Activated CD4-positive, CD25-positive, alpha-beta regulatory T cell treated with anti-CD3 and anti-CD28 coated beads, Interleukin-2, amount 50 U/mL, for 16 hours (primary cell): Measurements from ENCODE around the gene S100B.
"Not testable (repeated sequence)": the region's sequence is repeated elsewhere in the genome, so short reads cannot be mapped to it uniquely, and the experiment has no call there.

Source experiments
- DNase-seq: peaks from one replicate; pipeline ENCODE4 v3.0.0-alpha.2; 2020; ENCODE audit warnings: low read depth, low spot score

The S100B gene

DNA sequence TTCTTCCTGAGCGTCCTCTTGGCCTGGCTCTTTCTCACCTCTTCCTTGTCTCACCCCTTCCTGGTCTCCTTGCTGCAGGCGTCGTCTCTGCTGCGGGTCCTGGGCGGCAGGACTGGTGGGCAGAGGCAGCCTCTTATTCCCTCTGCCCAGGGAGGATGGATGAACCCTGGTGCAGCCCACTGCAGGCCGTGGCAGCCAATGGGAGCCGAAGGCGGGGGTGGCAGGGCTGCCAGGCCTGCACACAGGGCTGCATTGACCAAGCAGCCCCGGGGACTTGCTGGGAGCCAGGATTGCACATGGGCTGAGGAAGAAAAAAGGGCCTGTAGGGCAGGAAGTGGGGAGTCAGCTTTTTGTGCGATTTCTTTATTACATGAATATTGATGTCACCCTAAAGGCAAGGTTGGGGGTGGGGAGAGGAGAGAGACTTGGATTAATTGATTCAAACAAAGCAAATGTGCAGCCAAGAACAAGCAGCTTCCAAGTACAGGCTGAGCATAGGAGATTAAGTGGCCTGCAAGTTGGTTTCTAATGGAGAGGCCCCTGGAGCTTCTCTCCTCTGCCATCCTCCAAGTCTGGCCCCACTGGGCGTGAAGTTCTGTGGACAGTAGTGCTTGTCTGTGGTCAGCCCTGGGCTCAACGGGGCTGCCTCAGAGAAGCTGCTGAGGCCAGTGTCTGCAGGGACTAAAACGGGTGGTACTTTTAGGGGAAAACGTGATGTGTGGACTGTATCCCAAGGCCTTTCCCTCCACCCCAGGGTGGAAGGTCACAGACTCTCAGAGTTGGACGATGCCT is at the start of gene S100B:
TSS of gene S100B (minus strand) at position 108 of the 792 bp plus-strand sequence. CDS start 2,667 bp downstream, outside the sequence.
- no peak for DNase-seq

DNA sequence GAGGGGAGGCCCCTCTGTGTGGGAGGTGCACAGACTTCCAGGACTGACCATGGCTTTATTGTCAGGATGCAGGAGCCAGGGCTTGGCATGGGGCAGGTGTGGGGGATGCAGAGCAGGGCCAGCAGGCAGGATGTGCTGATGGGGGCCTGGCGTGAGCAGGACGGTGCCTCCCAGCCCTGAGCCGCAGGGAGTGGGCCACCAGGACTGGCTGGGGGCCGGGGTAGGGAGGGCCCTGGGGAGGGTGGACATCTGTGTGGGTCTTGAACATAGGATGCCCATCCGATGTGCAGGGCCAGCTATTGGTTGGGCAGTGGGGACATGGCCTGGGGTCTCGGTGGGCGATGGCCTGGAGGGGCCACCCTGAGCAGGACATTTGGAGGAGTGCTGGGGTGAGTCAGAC is 46.2 kb upstream of the S100B start:
- no peak for DNase-seq

DNA sequence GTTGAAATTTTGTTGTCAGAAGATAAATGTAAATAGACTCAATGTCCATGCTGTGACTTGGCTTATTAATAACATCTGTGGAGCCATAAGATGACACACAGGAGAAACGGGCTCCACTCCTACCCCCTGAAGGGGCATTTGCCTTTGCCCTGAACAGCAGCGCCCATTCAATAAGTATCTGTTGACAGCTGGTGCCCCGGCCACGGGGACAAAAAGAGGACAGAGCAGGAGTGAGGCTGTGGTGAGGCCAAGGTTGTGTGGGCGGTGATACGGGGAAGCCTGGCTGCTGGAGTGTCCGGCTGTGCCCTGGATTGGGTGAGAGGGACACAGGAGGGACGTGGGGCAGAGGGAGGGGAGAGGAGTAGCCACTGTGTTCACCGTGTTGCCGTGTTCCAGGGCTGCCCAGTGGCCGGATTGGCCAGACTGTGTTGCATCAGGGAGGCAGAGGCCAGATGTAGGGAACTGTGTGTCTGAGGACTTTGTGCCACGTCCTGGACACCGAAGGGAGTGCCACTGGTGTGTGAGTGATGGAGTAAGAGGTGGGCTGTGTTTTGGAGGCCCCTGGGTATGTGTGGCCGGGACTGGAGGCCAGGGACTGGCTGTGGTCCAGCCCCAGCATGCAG is 45.7 kb upstream of the S100B start:
- no peak for DNase-seq

DNA sequence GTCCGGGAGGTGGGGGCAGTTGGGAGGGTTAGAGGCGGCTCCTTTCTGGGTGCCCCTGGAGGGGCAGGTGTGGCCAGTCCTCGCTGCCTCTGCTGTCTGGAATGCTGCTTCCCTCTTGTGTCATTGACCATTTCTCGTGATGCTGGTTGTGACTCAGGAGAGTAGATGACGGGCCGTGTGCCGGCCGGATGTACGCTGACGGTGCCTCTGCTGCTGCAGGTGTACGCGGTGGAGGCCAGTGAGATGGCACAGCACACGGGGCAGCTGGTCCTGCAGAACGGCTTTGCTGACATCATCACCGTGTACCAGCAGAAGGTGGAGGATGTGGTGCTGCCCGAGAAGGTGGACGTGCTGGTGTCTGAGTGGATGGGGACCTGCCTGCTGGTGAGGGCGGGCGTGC is 44.5 kb upstream of the S100B start:
- DNase-seq = no peak

DNA sequence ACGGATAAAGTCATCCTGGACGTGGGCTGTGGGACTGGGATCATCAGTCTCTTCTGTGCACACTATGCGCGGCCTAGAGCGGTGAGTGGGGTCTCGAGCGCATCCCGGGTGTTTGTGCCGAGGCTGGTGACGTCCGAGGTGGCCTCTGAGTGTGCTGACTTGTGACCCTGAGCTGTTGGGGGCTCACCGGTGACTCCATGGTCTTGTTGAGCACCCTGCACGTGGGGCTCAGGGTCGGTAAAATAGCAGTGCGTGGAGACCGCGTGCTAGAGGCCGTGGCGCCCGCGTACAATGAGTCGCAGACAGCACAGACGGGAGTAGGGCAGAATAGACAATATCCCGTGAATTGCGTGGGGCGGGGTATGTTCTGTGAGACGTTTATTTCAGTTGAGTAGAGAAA is 43.7 kb upstream of the S100B start:
- DNase-seq = no peak

DNA sequence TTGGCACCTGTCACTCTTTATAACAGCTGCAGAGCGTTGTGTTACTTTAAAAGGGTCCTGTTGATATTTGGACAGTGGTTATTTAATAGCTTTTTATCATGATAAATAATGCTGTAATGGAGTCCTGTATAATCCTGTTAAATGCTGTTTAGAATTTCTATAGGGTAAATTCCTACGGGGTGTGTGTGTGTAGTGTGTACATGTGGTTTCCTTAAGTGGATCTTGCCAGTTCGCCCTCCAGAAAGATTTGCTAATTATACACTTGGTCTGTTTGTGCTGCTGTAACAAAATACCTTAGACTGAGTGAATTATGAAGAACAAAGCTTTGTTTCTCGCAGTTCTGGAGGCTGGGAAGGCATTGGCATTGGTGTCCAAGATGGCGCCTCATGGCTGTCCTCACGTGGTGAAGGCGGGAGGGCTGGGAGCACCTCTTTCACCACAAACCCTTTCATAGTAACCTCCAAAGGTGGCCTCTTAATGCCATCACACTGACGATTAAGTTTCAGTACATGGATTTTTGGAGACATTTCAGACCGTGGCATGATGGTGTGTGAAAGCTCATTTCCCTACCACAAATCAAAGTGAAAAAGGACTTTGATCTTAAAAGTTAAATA is 41.8 kb upstream of the S100B start:
- DNase-seq = no peak

DNA sequence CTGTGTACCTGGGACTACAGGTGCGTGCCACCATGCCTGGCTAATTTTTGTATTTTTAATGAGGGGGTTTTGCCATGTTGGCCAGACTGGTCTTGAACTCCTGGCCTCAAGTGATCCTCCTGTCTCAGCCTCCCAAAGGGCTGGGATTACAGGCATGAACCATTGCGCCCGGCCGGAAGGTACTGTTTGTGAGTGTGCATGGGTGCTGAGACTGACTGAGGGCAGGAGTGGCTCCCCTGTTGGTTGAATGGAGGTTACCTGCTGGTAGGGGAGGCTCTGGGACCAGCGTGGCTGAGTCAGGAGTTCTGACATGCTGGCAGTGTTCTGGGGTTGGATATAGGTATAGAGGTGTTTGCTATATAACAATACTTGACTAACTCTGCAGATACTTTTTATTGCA is 41.0 kb upstream of the S100B start:
- DNase-seq = no peak

DNA sequence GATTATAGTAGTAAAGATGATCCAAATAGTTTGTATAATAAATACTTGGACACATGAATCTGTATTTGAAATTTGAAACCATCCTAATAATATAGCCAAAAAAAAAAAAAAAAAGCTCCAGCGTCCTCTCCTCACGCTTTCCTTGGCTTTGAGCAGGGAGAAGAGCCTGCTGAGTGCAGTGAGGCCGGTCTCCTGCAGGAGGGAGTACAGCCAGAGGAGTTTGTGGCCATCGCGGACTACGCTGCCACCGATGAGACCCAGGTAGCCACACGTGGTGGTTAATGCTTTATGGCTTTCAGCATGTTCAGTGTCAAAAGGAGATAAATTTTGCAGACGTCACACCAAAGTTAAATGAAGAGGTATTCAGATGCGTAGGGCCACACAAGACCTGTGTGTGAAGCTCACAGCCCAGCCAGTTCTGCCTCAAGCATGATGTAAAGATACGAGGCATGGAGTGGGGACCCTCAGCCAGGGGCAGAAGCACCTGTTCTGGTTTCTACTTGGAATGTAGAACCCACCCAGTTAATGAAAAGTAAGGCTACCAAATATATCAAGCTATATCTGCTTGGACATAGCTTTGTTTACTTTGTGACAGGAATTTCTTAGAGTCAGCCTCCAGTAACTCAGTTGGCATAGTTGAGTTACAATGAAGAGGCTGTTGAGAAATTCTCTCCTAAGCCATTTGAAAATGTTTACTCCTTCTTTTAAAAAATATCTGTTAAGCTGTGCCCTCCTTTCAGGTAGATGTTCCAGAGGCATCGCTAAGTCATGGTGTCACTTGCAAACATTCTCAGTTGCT is 38.7 kb upstream of the S100B start:
- DNase-seq = no peak

DNA sequence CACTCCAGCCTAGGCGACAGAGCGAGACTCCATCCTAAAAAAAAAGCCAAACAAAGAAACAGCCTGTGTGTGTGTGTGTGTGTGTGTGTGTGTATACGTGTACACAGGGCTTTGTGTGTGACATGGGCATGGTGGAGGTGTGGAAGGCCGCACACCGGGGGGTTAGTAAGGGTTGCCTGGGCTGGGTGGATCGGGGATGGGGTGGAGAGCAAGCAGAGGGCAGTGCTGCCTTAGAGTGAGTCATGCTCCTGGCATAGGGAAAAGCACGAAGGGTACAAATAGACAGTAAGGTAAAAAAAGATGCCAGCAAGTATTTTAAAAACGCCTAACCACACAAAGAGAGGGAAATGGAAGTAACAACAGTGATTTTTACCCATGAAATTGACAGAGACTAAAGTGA is 36.8 kb upstream of the S100B start:
- DNase-seq = no peak

DNA sequence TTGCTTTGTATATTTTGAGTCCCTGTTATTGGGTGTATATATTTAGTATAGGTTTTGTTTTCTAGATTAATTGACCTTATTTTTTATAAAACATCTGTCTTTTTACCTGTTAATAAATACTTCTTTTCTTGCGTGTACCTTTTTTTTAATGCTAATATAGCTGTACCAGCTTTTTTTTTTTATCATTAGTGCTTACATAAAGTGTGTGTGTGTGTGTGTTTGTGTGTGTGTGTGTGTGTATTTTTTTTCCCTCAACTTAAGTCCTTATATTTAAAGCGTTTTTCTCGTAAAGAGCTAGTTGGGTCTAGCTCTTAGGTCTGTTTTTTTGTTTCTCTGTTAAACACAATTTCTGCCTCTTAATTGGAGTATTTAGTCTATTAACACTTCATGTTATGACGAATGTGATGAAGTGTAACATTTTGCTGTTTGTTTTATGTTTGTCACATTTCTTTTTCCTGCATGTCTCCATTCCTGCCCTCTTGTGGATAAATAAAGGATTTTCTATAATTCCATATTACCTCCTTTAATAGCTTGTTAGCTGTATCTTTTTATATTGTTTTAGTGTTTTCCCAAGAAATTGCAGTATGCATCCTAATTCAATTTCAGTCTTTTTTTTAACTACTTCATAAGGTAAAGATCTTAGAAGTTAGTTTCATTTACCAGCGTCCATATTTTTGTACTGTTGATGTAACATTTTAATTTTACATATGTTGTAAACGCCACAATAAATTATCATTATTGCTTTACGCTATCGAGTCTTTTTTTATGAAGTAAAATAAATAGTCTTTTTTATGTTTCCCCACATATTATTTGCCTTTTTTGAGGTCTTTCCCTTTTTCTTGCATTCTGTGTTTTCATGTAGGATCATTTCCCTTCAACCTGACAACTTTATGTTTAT is 34.9 kb upstream of the S100B start:
- no peak for DNase-seq

DNA sequence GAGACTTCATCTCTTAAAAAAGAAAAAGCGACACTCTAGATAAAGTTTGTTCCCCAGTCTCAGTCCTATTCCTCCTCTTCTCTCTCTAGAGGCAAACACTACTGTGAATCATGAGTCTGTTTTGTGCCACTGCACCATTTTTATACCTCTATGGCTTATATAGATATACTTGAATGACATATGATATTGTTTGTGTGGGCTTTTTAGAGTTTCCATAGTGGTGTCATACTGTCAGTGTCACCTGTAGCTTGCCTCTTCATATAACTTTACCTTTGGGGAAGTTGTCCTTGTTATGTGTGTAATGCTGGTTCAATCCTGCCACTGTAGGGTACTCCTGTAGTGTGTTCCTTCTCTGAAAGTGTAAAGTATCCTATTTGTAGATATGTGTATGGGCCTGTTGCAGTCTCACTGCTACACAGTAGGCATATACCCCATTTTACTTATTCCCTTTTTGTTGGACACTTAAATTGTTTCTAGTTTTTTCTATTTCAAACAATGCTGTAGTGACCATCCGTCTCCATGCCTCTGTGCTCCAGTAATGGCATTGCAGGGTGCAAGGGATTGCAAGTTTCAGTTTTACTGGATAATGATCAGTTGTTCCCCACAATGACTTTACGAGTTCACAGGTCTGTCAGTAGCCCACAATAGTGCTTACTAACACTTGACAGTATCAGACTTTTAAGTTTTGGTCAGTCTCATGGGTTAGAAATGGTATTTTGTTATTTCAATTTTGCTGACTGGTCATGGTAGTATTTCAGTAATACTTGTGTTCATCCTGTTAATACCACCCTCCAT is 33.3 kb upstream of the S100B start:
- no peak for DNase-seq

DNA sequence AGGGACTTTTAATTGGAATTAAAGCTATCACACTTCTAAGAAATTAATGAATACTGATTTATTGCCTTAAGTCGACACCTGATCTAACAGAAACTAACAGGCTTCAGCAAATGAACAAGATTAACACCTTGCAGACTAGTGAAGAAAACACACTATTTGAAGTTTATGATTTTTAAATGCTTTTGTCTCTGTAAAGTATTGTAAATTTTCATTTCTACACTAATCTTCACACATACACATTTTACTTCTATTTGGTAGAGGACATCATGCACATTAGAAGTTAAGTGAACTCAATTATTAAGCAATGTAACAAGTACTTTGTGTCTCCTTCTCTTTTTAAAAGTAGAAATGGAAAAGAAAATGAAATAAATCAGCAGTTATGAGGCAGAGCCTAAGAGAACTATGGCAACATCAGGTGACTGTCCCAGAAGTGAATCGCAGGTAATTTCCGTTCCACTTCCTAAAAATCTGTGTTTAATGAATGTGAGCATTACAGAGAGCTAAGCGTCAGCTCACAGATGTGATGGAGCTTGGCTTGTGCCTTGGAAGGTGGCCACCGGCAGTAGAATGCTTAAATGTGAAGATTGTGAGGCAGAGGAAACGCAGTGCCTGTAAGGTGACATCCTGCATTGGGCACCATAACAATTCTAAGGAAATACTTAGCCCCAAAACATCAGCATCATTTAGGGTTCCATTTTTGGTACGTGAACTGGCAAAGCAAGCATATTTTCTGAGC is 31.8 kb upstream of the S100B start:
- DNase-seq = no peak

DNA sequence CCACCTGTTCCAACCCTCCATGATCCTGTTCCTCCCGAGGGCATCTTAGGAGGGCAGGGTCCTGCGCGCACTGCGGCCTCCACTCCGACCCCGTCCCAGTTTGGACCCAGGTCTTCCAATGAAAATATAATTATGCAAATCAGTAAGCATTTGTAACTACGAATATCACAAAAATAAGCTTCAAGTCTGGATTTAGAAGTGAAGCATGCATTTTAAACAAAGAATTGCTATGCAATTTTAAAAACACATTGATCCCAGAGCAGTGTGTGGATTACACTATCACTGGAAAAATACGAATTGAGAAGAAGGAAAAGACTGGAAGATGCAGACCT is 31.3 kb upstream of the S100B start:
- no peak for DNase-seq

DNA sequence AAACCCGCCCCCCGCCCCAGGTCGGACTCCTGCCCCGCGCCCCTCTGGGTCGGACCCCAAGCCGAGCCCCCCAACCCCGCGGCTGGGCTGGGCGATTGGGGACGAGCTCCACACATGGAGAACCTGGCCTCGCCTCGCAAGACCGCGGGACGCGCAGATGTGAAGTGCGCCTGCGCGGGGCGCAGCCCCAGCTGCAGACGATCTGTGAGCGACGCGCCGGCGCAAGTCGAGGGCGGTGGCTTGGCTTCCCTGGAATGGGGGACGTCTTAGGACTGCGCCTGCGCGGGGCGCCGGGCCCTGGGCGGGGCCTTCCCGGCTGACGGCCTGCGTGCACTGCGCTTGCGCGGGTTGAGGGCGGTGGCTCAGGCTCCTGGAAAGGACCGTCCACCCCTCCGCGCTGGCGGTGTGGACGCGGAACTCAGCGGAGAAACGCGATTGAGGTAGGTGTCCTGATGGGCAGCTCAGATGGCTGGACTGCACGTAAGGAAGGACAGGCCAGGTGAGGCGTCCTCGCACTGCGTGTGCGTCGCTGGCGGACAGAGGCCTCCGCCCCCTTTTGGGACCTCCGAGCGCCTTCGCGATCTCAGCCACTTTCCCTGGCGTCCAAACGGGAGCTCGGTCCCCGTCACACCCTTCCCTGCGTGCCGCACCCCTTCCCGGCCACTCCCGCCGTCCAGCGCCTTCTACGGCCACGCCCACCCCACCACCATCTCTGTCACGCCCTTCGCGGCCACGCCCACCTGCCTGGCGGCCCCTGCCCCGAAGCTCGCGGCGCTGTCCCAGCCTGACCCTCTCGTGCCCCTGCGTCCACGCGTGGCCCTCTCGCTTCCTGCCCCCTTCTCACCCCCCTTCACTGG is 30.7 kb upstream of the S100B start, which contains the start of gene PRMT2:
TSS of gene PRMT2 (plus strand) at position 351 of the 857 bp plus-strand sequence. CDS start 1,278 bp downstream, outside the sequence.
- peak; percentile 92 for DNase-seq

DNA sequence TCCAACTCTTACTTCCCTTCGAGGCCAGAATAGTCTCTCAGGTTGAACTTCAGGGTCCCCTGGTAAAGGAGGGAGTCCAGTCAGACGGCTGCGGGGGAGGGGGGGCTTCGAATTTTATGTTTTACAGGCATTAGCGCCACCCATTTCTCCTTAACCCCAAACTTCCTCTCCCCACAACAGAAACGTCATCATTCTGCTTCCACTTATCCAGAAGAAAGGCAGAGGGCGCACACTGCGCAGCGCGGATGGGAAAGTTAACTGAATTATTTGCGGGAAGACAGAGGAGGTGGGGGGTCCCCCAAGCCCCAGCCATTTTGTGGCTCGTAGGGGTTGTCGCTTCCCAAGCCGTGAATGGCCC is 30.1 kb upstream of the S100B start:
- no peak for DNase-seq

DNA sequence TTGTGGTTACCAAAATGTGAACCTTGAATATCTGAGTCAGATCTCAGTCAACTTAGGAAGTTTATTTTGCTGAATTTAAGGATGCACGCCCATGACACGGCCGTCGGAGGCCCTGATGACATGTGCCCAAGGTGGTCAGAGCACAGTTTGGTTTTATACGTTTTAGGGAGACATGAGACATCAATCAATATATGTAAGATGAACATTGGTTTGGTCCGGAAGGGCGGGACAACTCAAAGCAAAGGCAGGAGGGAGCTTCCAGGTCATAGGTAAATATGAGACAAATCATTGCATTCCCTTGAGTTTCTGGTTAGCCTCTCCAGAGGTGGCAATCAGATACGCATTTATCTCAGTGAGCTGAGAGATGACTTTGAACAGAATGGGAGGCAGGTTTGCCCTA is 29.5 kb upstream of the S100B start:
- no peak for DNase-seq

DNA sequence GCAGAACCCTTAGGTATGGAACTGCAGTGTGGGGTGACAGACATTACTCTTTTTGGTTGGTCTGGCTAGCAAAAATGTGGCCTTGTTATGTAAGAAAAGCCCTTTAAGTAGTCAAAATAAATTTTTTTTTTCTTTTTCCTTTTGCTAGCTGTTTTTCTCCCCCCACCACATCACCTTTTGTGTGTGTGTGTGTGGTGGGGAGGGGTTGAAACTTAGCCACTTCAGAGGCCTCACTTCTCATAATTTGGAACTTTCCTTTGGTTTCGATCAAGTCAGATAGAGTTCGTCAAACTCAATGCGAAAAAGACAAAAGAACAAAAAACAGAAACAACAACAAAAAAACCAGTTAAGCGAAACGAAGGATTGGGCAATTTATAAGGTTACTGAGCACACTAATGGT is 28.7 kb upstream of the S100B start:
- DNase-seq = no peak

DNA sequence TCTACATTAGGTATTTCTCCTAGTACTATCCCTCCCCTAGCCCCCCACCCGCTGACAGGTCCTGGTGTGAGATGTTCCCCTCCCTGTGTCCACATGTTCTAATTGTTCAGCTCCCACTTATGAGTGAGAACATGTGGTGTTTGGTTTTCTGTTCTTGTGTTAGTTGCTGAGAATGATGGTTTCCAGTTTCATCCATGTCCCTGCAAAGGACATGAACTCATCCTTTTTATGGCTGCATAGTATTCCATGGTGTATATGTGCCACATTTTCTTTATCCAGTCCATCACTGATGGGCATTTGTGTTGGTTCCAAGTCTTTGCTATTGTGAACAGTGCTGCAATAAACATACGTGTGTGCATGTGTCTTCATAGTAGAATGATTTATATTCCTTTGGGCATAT is 26.0 kb upstream of the S100B start:
- DNase-seq = not testable (repeated sequence)

DNA sequence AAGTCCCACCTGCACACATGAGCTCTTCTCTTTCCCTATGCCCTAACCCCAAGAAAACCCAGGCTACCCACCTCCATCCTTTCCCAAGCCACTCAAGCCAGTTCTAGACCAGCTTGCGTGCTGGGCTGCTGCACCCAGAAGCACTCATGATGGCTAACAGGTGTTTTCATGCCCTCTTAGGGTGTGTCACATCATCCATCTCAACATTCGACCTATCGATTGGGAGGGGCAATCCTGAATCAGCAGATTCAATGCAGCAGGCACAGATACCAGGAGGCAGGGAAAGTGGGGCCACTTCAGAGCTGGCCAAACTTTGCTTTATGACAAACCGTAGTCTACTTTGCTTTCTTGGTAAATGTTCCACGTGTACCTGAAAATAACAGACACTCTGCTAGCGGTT is 24.0 kb upstream of the S100B start:
- DNase-seq = no peak
